Measurements from ENCODE around the gene SCN2A. TPM values are rescaled to one million over a fixed set of nuclear protein-coding genes. Genes with fewer than 3 reads are reported as not detected.

SCN2A gene
- total and polyA plus RNA-seq, 9 of the 15 experiments (the other 6 are each of a cell fraction or from before 2014, with no cell fraction given): 0.08 to 0.69 (median 0.31) TPM; not detected in 1

DNA sequence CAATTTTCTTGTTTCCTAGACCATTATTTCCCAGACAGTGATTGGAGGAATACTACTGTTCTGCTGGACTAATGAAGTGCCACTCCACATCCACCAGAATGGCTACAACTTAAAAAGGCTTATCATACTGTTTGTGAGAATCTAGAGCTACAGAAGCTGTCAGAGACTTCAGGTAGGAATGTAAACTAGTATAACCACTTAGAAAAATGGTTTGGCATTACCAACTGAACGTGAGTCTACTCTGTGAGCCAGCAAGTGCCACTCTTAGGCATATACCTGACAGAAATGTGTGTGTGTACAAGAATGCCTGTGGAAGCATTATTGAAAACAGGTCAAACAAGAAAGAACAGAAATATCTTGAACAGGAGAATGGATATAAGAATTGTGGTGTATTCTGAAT, 31.1 kb upstream of the SCN2A start:
- CTCF ChIA-PET (ENCODE audit: low intra/inter-chr PET ratio): no interaction called here
- in situ Hi-C loops (cut with MboI): no loop called here

More for the DNA sequence above, 31.1 kb upstream of the SCN2A start:
- H4K20me1 ChIP-seq (replicated peaks; ENCODE audit: control insufficient read depth, insufficient read depth, low read length): no peaks in the 10 kb centered on the region
- no peaks in the 10 kb centered on the region for H3K27me3 ChIP-seq (ENCODE audit: control insufficient read depth in 2 of 2, insufficient read depth in 2 of 2, low read length in 2 of 2)
- no TSS peak for BruUV-seq (replicated peaks)
- no peak overlapping the region for H3K27ac ChIP-seq (ENCODE audit: extremely low read depth, low read depth, low read length)
- DNase-seq (ENCODE audit: extremely low read depth in 1 of 4, low spot score in 3 of 4) (no peak), FAIRE-seq (no peak), ATAC-seq (no peak)
- POLR2A ChIA-PET: no interaction called here
- TF ChIP-seq ZSCAN32 (CRISPR knock-in tag; IDR thresholded peaks at IDR 0.05) (no peak), HDAC2 (IDR thresholded peaks at IDR 0.05) (no peak), ZNF224 (CRISPR knock-in tag; IDR thresholded peaks at IDR 0.05) (no peak), ILK (tag; IDR thresholded peaks at IDR 0.05; ENCODE audit: borderline replicate concordance, low read depth) (no peak), ZNF507 (tag; conservative IDR thresholded peaks at IDR 0.05) (no peak), HMG20A (CRISPR knock-in tag; conservative IDR thresholded peaks at IDR 0.05) (no peak), ELF2 (CRISPR knock-in tag; IDR thresholded peaks at IDR 0.05) (no peak), GMEB1 (CRISPR knock-in tag; IDR thresholded peaks at IDR 0.05) (no peak), NCOA4 (IDR thresholded peaks at IDR 0.05; ENCODE audit: partially characterized antibody) (no peak), PHF8 (IDR thresholded peaks at IDR 0.05; ENCODE audit: borderline replicate concordance, low read length) (no peak), ZBTB7A (IDR thresholded peaks at IDR 0.05; ENCODE audit: borderline replicate concordance, control insufficient read depth, low read depth, low read length) (no peak), RUNX1 (IDR thresholded peaks at IDR 0.05; ENCODE audit: low read depth) (no peak), ARID2 (IDR thresholded peaks at IDR 0.05) (no peak), TEAD1 (CRISPR knock-in tag; IDR thresholded peaks at IDR 0.05) (no peak), POLR2H (tag; IDR thresholded peaks at IDR 0.05; ENCODE audit: low read depth) (no peak), ETV6 (IDR thresholded peaks at IDR 0.05; ENCODE audit: borderline replicate concordance in 1 of 2, low read depth in 2 of 2, low read length in 1 of 2) (no peak), ETV6 (CRISPR knock-in tag; IDR thresholded peaks at IDR 0.05; ENCODE audit: borderline replicate concordance) (no peak), NRF1 (conservative IDR thresholded peaks at IDR 0.05 in 1 of 2, IDR thresholded peaks at IDR 0.05 in 1 of 2) (no peak)
- TF ChIP-seq, protein P1, sequence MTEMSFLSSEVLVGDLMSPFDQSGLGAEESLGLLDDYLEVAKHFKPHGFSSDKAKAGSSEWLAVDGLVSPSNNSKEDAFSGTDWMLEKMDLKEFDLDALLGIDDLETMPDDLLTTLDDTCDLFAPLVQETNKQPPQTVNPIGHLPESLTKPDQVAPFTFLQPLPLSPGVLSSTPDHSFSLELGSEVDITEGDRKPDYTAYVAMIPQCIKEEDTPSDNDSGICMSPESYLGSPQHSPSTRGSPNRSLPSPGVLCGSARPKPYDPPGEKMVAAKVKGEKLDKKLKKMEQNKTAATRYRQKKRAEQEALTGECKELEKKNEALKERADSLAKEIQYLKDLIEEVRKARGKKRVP (CRISPR knock-in tag; IDR thresholded peaks at IDR 0.05): no peak
- no peaks in the 10 kb centered on the region for H3K9me1 ChIP-seq (ENCODE audit: control insufficient read depth, insufficient read depth, low read length)
- H2AFZ ChIP-seq (ENCODE audit: low read depth, low read length): no peak overlapping the region
- H3K9me3 ChIP-seq (replicated peaks; ENCODE audit: control insufficient read depth, insufficient read depth, low read depth, low read length): no peaks in the 10 kb centered on the region
- H3K79me2 ChIP-seq (ENCODE audit: control insufficient read depth, insufficient read depth, low read length): no peaks in the 10 kb centered on the region
- WGBS (ENCODE audit: insufficient coverage, low coverage, missing lambda C conversion rate): 0% methylated on average over 1 of the region's 1 CpG
- H3K4me1 ChIP-seq (replicated peaks in 1 of 2; ENCODE audit: control insufficient read depth in 2 of 2, insufficient read depth in 2 of 2, low read length in 2 of 2): no peaks in the 10 kb centered on the region
- H3K36me3 ChIP-seq (ENCODE audit: control insufficient read depth, insufficient read depth, low read length): no peaks in the 10 kb centered on the region
- no peak overlapping the region for H3K4me2 ChIP-seq (ENCODE audit: insufficient read depth, low read length)
- intact Hi-C loops (cut with micrococcal nuclease): no loop called here
- no peak overlapping the region for H3K4me3 ChIP-seq
- no peak overlapping the region for H3K9ac ChIP-seq (ENCODE audit: insufficient read depth in 1 of 2, low read depth in 2 of 2, low read length in 2 of 2)
